ENCODE data around the gene PINLYP.
A peak's percentile ranks its signal among the peaks of the same experiment; 100 is the strongest.

- TF ChIP-seq CTCF (IDR thresholded peaks at IDR 0.05) (peak in 1 of 2 donors; percentile 38), EP300 (IDR thresholded peaks at IDR 0.05) (no peak), POLR2A (IDR thresholded peaks at IDR 0.05) (no peak)
These were observed 49.3 kb downstream of the PINLYP start for GRCh38 chr19:43624933-43625332.
